CD14-positive monocyte (primary cell): ENCODE data around the gene TSPYL1. TPM values are rescaled to one million over a fixed set of nuclear protein-coding genes. Genes with fewer than 3 reads are reported as not detected.

Experiments used
- DNase-seq, 3 donors: peaks; one replicate each; pipeline ENCODE4 v3.0.0-alpha.2; 2011 to 2022
- H2AFZ ChIP-seq: 2 replicates; pipeline ENCODE4 v1.6.0; 2012; ENCODE audit warnings: mild to moderate bottlenecking, low read depth, low read length, inconsistent platforms; ENCODE audit not compliant: insufficient read depth, poor library complexity, severe bottlenecking
- H3K27ac ChIP-seq, 2 donors: 1 replicate in 1 of 2; 2 replicates in 1 of 2; pipeline ENCODE4 v1.5.1; 2012 to 2013; ENCODE audit warnings: low read length in 2 of 2, control low read depth in 1 of 2, inconsistent platforms in 1 of 2, low read depth in 1 of 2, mild to moderate bottlenecking in 1 of 2
- H3K27me3 ChIP-seq, 2 donors: one replicate each; pipeline versions ENCODE4 v1.6.0 to v1.6.1; 2011 to 2013; ENCODE audit warnings: low read length in 2 of 2; ENCODE audit not compliant: control insufficient read depth in 2 of 2, insufficient read depth in 2 of 2
- H3K36me3 ChIP-seq, 2 donors: replicated peaks in 1 of 2; 1 replicate in 1 of 2; 2 replicates in 1 of 2; pipeline versions ENCODE4 v1.5.1 to v1.6.1; 2012 to 2013; ENCODE audit warnings: low read length in 2 of 2, control low read depth in 1 of 2, inconsistent platforms in 1 of 2, mild to moderate bottlenecking in 1 of 2; ENCODE audit not compliant: insufficient read depth in 2 of 2, control insufficient read depth in 1 of 2
- H3K4me1 ChIP-seq, 2 donors: 1 replicate in 1 of 2; 2 replicates in 1 of 2; pipeline versions ENCODE4 v1.5.1 to v1.6.1; 2012 to 2013; ENCODE audit warnings: low read length in 2 of 2, control low read depth in 1 of 2, inconsistent platforms in 1 of 2, mild to moderate bottlenecking in 1 of 2, moderate library complexity in 1 of 2; ENCODE audit not compliant: insufficient read depth in 2 of 2, control insufficient read depth in 1 of 2
- H3K4me2 ChIP-seq: replicated peaks from 2 replicates; pipeline ENCODE3; 2012; ENCODE audit warnings: low read length, moderate library complexity, mild to moderate bottlenecking; ENCODE audit not compliant: poor library complexity, severe bottlenecking; ENCODE audit errors: extremely low read depth
- H3K4me3 ChIP-seq, 3 experiments: fragments of 200-600 bp in 1 of 3; sonication (generic) in 1 of 3; replicated peaks in 1 of 3; 1 replicate in 2 of 3; 2 replicates in 1 of 3; pipeline ENCODE4 v1.5.1; 2011 to 2013; ENCODE audit warnings: low read length in 3 of 3, mild to moderate bottlenecking in 3 of 3, control low read depth in 2 of 3, low read depth in 2 of 3, inconsistent platforms in 1 of 3, moderate library complexity in 1 of 3
- H3K79me2 ChIP-seq: 2 replicates; pipeline ENCODE4 v1.6.0; 2012; ENCODE audit warnings: mild to moderate bottlenecking, control low read depth, inconsistent platforms, low read length, moderate library complexity; ENCODE audit not compliant: insufficient read depth
- H3K9ac ChIP-seq: 2 replicates; pipeline ENCODE4 v1.6.0; 2017; ENCODE audit warnings: low read length, mild to moderate bottlenecking; ENCODE audit not compliant: insufficient read depth, poor library complexity, severe bottlenecking
- H3K9me3 ChIP-seq, 2 donors: replicated peaks in 1 of 2; 1 replicate in 1 of 2; 2 replicates in 1 of 2; pipeline versions ENCODE4 v1.5.1 to v1.6.1; 2012 to 2013; ENCODE audit warnings: low read length in 2 of 2, control low read depth in 1 of 2; ENCODE audit not compliant: control insufficient read depth in 1 of 2, insufficient read depth in 1 of 2
- H4K20me1 ChIP-seq: 2 replicates; pipeline ENCODE4 v1.6.0; 2012; ENCODE audit warnings: mild to moderate bottlenecking, low read length, control low read depth, moderate library complexity; ENCODE audit not compliant: insufficient read depth
- H3K27ac Mint-ChIP-seq, 7 donors: one replicate each; pipeline ENCODE4 v1.8.0; 2020; ENCODE audit warnings: mild to moderate bottlenecking in 7 of 7, mixed read lengths in 7 of 7, moderate library complexity in 6 of 7, inconsistent platforms in 2 of 7
- H3K27me3 Mint-ChIP-seq, 3 donors: one replicate each; pipeline ENCODE4 v1.8.0; 2021 to 2022; ENCODE audit warnings: low read depth in 3 of 3, mild to moderate bottlenecking in 3 of 3, mixed read lengths in 3 of 3, moderate library complexity in 3 of 3, inconsistent platforms in 1 of 3
- H3K36me3 Mint-ChIP-seq, 2 donors: one replicate each; pipeline ENCODE4 v1.8.0; 2020; ENCODE audit warnings: mixed read lengths in 2 of 2, inconsistent platforms in 1 of 2, mild to moderate bottlenecking in 1 of 2
- H3K4me1 Mint-ChIP-seq: one replicate; pipeline ENCODE4 v1.8.0; 2020; ENCODE audit warnings: mild to moderate bottlenecking, mixed read lengths
- H3K4me3 Mint-ChIP-seq, 2 donors: one replicate each; pipeline ENCODE4 v1.8.0; 2020; ENCODE audit warnings: mild to moderate bottlenecking in 2 of 2, mixed read lengths in 2 of 2, moderate library complexity in 1 of 2
- H3K9me3 Mint-ChIP-seq, 7 donors: one replicate each; pipeline ENCODE4 v1.8.0; 2020 to 2022; ENCODE audit warnings: mixed read lengths in 7 of 7, mild to moderate bottlenecking in 6 of 7, moderate library complexity in 6 of 7, inconsistent platforms in 2 of 7
- WGBS: methylation state at CpG from one replicate; pipeline ENCODE4 v1.1.5; 2013; ENCODE audit warnings: missing lambda C conversion rate; ENCODE audit not compliant: insufficient coverage; 5-methylcytosine and 5-hydroxymethylcytosine counted together
- intact Hi-C, 2 donors: fragments of 100-400 bp; cut with micrococcal nuclease; formaldehyde crosslinking; loops; one replicate each; pipeline versions ENCODE4 v1.15.0 to v1.15.1; 2023
- polyA plus RNA-seq, 3 donors: library from polyadenylated mRNA; depleted of rRNA in 1 of 3; unstranded in 2 of 3; stranded (reverse) in 1 of 3; fragments of 300-500 nt in 2 of 3; fragments of >200 nt in 1 of 3; fragmentation: Illumina TruSeq in 2 of 3; gene quantifications; 1 replicate in 2 of 3; 2 replicates in 1 of 3; pipeline ENCODE4 v1.2.3, GENCODE V29; 2012 to 2021
- TF ChIP-seq, protein P1 (sequence below): fragments of 200-600 bp; IDR thresholded peaks from one replicate; pipeline ENCODE4 v1.8.0; 2022; ENCODE audit warnings: antibody characterized with exemption, mild to moderate bottlenecking

Gene TSPYL1
- polyA plus RNA-seq, 3 donors: 19.6 to 21.0 (median 20.0) TPM

DNA sequence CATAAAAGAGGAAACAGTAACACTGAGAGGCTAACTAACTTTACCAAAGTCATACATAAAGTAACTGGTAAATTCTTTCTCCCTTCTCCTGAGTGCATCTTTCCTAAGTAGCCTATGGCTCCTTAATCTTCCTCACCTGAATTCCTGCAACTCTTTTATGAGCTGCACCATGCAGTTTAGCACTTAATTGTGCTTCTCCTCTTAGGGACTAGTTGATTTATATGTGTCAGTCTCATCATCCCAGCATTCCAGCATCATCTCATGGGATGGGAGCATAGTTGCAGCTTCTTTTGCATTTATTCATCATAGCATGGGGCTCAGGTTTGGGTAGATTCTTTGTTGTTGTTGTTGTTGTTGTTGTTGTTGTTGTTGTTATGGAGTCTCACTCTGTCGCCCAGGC lies 3.5 kb upstream of the TSPYL1 start:
- intact Hi-C loops: no loop called here
- H2AFZ ChIP-seq: no peak overlapping the region

DNA sequence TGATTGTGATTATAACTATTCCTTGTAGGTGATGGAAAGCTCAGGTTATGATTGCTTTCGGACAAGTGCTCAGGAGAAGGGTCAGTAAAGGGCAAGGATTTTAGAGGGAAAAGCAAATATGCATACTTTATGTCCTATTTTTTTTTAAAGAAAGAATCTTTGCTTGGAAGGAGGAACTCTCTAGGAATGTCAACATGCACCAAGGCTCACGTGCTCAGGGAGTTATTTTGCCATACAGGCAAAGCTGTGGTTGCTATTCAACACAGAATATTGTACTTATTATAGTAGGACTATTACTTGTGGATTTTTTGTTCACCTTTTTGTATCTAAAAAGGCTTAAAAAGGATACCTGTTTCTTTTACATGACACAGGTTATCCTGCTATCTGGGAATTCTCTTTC lies 3.0 kb upstream of the TSPYL1 start:
- Histone ChIP-seq H3K36me3 (no peaks in the 10 kb centered on the region), H3K4me2 (no peak overlapping the region), H4K20me1 (peaks cover 7% of the 10 kb centered on the region), H3K9me3 (no peaks in the 10 kb centered on the region), H3K79me2 (peaks cover 19% of the 10 kb centered on the region), H3K4me1 (peaks cover 18 to 20% of the 10 kb centered on the region in 2 donors), H3K27ac (no peak overlapping the region), H3K9ac (no peak overlapping the region), H2AFZ (no peak overlapping the region), H3K27me3 (no peaks in the 10 kb centered on the region), H3K4me3 (no peak overlapping the region)
- Mint-ChIP-seq H3K27me3 (peaks cover 0 to 2% (median 1%) of the 10 kb centered on the region in 3 donors), H3K9me3 (peaks cover 0 to 6% (median 0%) of the 10 kb centered on the region in 7 donors), H3K4me1 (peaks cover 18% of the 10 kb centered on the region), H3K27ac (no peak overlapping the region), H3K4me3 (no peak overlapping the region), H3K36me3 (peaks cover 0 to 7% of the 10 kb centered on the region in 2 donors)
- no peak for DNase-seq
- intact Hi-C loops: no loop called here
- TF ChIP-seq, protein P1, sequence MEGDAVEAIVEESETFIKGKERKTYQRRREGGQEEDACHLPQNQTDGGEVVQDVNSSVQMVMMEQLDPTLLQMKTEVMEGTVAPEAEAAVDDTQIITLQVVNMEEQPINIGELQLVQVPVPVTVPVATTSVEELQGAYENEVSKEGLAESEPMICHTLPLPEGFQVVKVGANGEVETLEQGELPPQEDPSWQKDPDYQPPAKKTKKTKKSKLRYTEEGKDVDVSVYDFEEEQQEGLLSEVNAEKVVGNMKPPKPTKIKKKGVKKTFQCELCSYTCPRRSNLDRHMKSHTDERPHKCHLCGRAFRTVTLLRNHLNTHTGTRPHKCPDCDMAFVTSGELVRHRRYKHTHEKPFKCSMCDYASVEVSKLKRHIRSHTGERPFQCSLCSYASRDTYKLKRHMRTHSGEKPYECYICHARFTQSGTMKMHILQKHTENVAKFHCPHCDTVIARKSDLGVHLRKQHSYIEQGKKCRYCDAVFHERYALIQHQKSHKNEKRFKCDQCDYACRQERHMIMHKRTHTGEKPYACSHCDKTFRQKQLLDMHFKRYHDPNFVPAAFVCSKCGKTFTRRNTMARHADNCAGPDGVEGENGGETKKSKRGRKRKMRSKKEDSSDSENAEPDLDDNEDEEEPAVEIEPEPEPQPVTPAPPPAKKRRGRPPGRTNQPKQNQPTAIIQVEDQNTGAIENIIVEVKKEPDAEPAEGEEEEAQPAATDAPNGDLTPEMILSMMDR: no peak
- no CpG with 5 or more reads among the region's 2 CpGs for WGBS

More for the DNA sequence above, 3.5 kb upstream of the TSPYL1 start:
- WGBS: 100% methylated on average over 1 of the region's 1 CpG
- Mint-ChIP-seq H3K4me3 (no peak overlapping the region), H3K27ac (no peak overlapping the region), H3K4me1 (peaks cover 13% of the 10 kb centered on the region), H3K36me3 (peaks cover 0 to 2% of the 10 kb centered on the region in 2 donors), H3K9me3 (peaks cover 0 to 6% (median 0%) of the 10 kb centered on the region in 7 donors), H3K27me3 (peaks cover 0 to 2% (median 1%) of the 10 kb centered on the region in 3 donors)
- Histone ChIP-seq H3K4me3 (no peak overlapping the region), H3K9me3 (no peaks in the 10 kb centered on the region), H3K79me2 (peaks cover 14% of the 10 kb centered on the region), H3K27ac (no peak overlapping the region), H4K20me1 (peaks cover 7% of the 10 kb centered on the region), H3K9ac (no peak overlapping the region), H3K27me3 (no peaks in the 10 kb centered on the region), H3K4me1 (peaks cover 13 to 15% of the 10 kb centered on the region in 2 donors), H3K4me2 (no peak overlapping the region), H3K36me3 (no peaks in the 10 kb centered on the region)
- no peak for DNase-seq
- TF ChIP-seq, protein P1: no peak
